OCI-LY3 (cell line): ENCODE data around the gene DNAH1.

Experiments
- CTCF ChIP-seq: fragments of 200-600, 300-600 bp; sonication (generic); IDR thresholded peaks from 2 replicates; pipeline ENCODE4 v1.5.1; 2014; ENCODE audit warnings: antibody characterized with exemption, low read length, low read depth
- EZH2phosphoT487 ChIP-seq: fragments of 200-600 bp; shearing (Covaris generic); IDR thresholded peaks from 2 replicates; pipeline ENCODE4 v1.6.1; 2018; ENCODE audit warnings: antibody characterized with exemption, mixed run types, low read depth

- no peak for TF ChIP-seq CTCF
- no peak for TF ChIP-seq EZH2phosphoT487
Observed at GRCh38 chr3:52432691-52433141, 116.6 kb downstream of the DNAH1 start.
